Smooth muscle cell (in vitro differentiated cells): ENCODE results near the gene SNCAIP. TPM values are rescaled to one million over a fixed set of nuclear protein-coding genes. Genes with fewer than 3 reads are reported as not detected.
A peak's percentile ranks its signal among the peaks of the same experiment; 100 is the strongest.

Experiments
- DNase-seq: peaks from one replicate; lab custom pipeline; 2025; ENCODE audit not compliant: unreplicated experiment; lab: John Stamatoyannopoulos, UW
- H2AFZ ChIP-seq: fragments of 200-600 bp; sonication (generic); 2 replicates; pipeline ENCODE4 v1.6.0; 2016; ENCODE audit warnings: antibody characterized with exemption, low read depth, mild to moderate bottlenecking
- H3F3A ChIP-seq: fragments of 200-600 bp; sonication (generic); 2 replicates; pipeline ENCODE4 v1.6.0; 2017; ENCODE audit warnings: antibody characterized with exemption, low read depth
- H3K27ac ChIP-seq: fragments of 200-600 bp; sonication (generic); 2 replicates; pipeline ENCODE4 v1.5.1; 2016; ENCODE audit warnings: low read depth, mild to moderate bottlenecking
- H3K27me3 ChIP-seq: fragments of 200-600 bp; sonication (generic); 2 replicates; pipeline ENCODE4 v1.6.1; 2016; ENCODE audit warnings: low read depth, mild to moderate bottlenecking
- H3K36me3 ChIP-seq: fragments of 200-600 bp; sonication (generic); 2 replicates; pipeline ENCODE4 v1.5.1; 2016; ENCODE audit warnings: low read depth
- H3K4me1 ChIP-seq: fragments of 200-600 bp; sonication (generic); 2 replicates; pipeline ENCODE4 v1.5.1; 2016; ENCODE audit warnings: low read depth
- H3K4me2 ChIP-seq: fragments of 200-600 bp; sonication (generic); 2 replicates; pipeline ENCODE4 v1.6.0; 2016; ENCODE audit warnings: mild to moderate bottlenecking
- H3K4me3 ChIP-seq: fragments of 200-600 bp; sonication (generic); 2 replicates; pipeline ENCODE4 v1.5.1; 2016; ENCODE audit warnings: mild to moderate bottlenecking
- H3K79me2 ChIP-seq: fragments of 200-600 bp; sonication (generic); 2 replicates; pipeline ENCODE4 v1.6.0; 2016; ENCODE audit warnings: low read depth, mild to moderate bottlenecking
- H3K9ac ChIP-seq: fragments of 200-600 bp; sonication (generic); 2 replicates; pipeline ENCODE4 v1.6.0; 2016; ENCODE audit warnings: low read depth
- H3K9me3 ChIP-seq: fragments of 200-600 bp; sonication (generic); replicated peaks from 2 replicates; pipeline ENCODE4 v1.5.1; 2016; ENCODE audit warnings: low read depth
- H4K20me1 ChIP-seq: fragments of 200-600 bp; sonication (generic); 2 replicates; pipeline ENCODE4 v1.6.0; 2016; ENCODE audit warnings: low read depth
- CTCF ChIP-seq: fragments of 200-600 bp; sonication (generic); IDR thresholded peaks from 2 replicates; pipeline ENCODE4 v1.5.1; 2017; ENCODE audit warnings: borderline replicate concordance, mild to moderate bottlenecking, antibody characterized with exemption; ENCODE audit not compliant: insufficient read depth, poor library complexity, severe bottlenecking
- WGBS: methylation state at CpG from one replicate; pipeline ENCODE4 v1.1.7; 2016; ENCODE audit warnings: low lambda C conversion rate; 5-methylcytosine and 5-hydroxymethylcytosine counted together
- polyA plus RNA-seq: library from polyadenylated mRNA; unstranded; fragments of >200 nt; fragmentation: Nextera tagmentation; extraction: Ambion mirVana; gene quantifications from 2 replicates; pipeline ENCODE4 v1.2.1, GENCODE V29; 2016
- total RNA-seq: library from RNA; depleted of rRNA; stranded (reverse); fragments of >200 nt; gene quantifications from 2 replicates; pipeline ENCODE4 v1.2.3, GENCODE V29; 2014

The SNCAIP gene
- total and polyA plus RNA-seq, 2 experiments from 2014 or later: 7.2 to 8.0 TPM

GRCh38 chr5:122267185-122267584, 44.9 kb upstream of the SNCAIP start:
- Histone ChIP-seq H3K79me2 (no peaks in the 10 kb centered on the region), H3K4me2 (no peak overlapping the region), H4K20me1 (no peaks in the 10 kb centered on the region), H2AFZ (no peak overlapping the region), H3K4me1 (peaks cover 22% of the 10 kb centered on the region), H3K9me3 (no peaks in the 10 kb centered on the region), H3K27me3 (no peaks in the 10 kb centered on the region), H3K36me3 (no peaks in the 10 kb centered on the region), H3K9ac (no peak overlapping the region), H3K27ac (no peak overlapping the region), H3K4me3 (no peak overlapping the region), H3F3A (peaks cover under 1% of the 10 kb centered on the region)
- TF ChIP-seq CTCF: no peak
- WGBS: 80% methylated on average over 6 of the region's 6 CpGs
- DNase-seq: no peak

- Histone ChIP-seq H4K20me1 (no peaks in the 10 kb centered on the region), H3K36me3 (no peaks in the 10 kb centered on the region), H3K9ac (no peak overlapping the region), H3K4me3 (no peak overlapping the region), H3F3A (no peaks in the 10 kb centered on the region), H3K9me3 (no peaks in the 10 kb centered on the region), H2AFZ (peak overlapping the region; percentile 82), H3K27me3 (no peaks in the 10 kb centered on the region), H3K79me2 (no peaks in the 10 kb centered on the region), H3K27ac (no peak overlapping the region), H3K4me2 (no peak overlapping the region), H3K4me1 (no peaks in the 10 kb centered on the region)
- DNase-seq: no peak
- 32% methylated on average over 1 of the region's 1 CpG for WGBS
- no peak for TF ChIP-seq CTCF
Observed at GRCh38 chr5:122273696-122274095, 38.3 kb upstream of the SNCAIP start.

GRCh38 chr5:122283592-122283991, 28.4 kb upstream of the SNCAIP start:
- H3F3A ChIP-seq: no peaks in the 10 kb centered on the region
- 95% methylated on average over 3 of the region's 3 CpGs for WGBS
- no peak for TF ChIP-seq CTCF
- no peak for DNase-seq
- no peaks in the 10 kb centered on the region for H3K9me3 ChIP-seq
- H4K20me1 ChIP-seq: no peaks in the 10 kb centered on the region
- H2AFZ ChIP-seq: no peak overlapping the region
- no peaks in the 10 kb centered on the region for H3K27me3 ChIP-seq
- no peak overlapping the region for H3K4me3 ChIP-seq
- H3K4me1 ChIP-seq: no peaks in the 10 kb centered on the region
- no peak overlapping the region for H3K27ac ChIP-seq
- no peaks in the 10 kb centered on the region for H3K36me3 ChIP-seq
- H3K79me2 ChIP-seq: no peaks in the 10 kb centered on the region
- H3K9ac ChIP-seq: no peak overlapping the region
- H3K4me2 ChIP-seq: no peak overlapping the region

GRCh38 chr5:122286541-122286940, 25.5 kb upstream of the SNCAIP start:
- no peaks in the 10 kb centered on the region for H3F3A ChIP-seq
- no peak overlapping the region for H3K9ac ChIP-seq
- H3K9me3 ChIP-seq: no peaks in the 10 kb centered on the region
- no peak for TF ChIP-seq CTCF
- no peaks in the 10 kb centered on the region for H3K27me3 ChIP-seq
- H3K4me1 ChIP-seq: no peaks in the 10 kb centered on the region
- no peak overlapping the region for H2AFZ ChIP-seq
- no peak overlapping the region for H3K4me3 ChIP-seq
- no peaks in the 10 kb centered on the region for H3K79me2 ChIP-seq
- no peak overlapping the region for H3K4me2 ChIP-seq
- 71% methylated on average over 4 of the region's 4 CpGs for WGBS
- no peaks in the 10 kb centered on the region for H4K20me1 ChIP-seq
- no peak for DNase-seq
- no peak overlapping the region for H3K27ac ChIP-seq
- H3K36me3 ChIP-seq: no peaks in the 10 kb centered on the region
